OCI-LY1 (cell line): ENCODE data around the gene GRK6.

Experiments
- EZH2 ChIP-seq: fragments of 200-600 bp; sonication (generic), shearing (Covaris generic); IDR thresholded peaks from 2 replicates; pipeline ENCODE4 v1.8.0; 2017; ENCODE audit warnings: borderline replicate concordance, mixed run types, mild to moderate bottlenecking, antibody characterized with exemption, low read length, moderate library complexity, mixed read lengths
- TF ChIP-seq, protein P1 (sequence below): fragments of 200-600 bp; sonication (generic), shearing (Covaris generic); IDR thresholded peaks from 2 replicates; pipeline ENCODE4 v1.5.1; 2017; ENCODE audit warnings: mild to moderate bottlenecking, antibody characterized with exemption, low read length, moderate library complexity, mixed read lengths

DNA sequence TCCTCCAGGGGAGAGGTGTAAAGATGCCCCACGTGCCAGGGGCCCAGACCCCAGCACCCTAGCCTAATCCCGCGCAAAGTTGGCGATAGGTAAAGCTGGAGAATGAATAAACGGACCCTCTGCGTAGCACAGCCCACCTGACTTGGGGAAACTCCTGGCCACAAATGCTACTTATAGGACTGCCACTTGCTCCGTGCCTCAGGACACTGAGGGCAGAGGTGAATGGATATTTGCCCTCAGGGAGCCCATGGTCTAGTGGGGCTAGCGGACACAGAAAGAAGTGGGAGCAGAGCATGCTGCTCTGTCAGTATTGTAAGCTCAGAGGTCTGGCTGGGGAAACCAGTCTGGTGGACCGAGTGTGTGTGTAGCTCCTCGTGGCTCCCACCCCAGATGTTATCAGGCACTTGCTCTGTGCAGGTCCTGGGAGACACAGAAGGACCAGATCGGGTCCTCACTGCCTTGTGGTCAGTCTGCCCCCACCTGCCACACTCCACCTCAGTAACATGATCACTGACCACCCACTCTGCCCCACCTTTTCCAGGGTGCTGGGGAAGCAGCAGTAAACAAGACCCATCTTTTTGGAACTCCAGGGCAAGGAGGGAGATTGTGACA is 841 bp downstream of the GRK6 start:
- TF ChIP-seq, protein P1, sequence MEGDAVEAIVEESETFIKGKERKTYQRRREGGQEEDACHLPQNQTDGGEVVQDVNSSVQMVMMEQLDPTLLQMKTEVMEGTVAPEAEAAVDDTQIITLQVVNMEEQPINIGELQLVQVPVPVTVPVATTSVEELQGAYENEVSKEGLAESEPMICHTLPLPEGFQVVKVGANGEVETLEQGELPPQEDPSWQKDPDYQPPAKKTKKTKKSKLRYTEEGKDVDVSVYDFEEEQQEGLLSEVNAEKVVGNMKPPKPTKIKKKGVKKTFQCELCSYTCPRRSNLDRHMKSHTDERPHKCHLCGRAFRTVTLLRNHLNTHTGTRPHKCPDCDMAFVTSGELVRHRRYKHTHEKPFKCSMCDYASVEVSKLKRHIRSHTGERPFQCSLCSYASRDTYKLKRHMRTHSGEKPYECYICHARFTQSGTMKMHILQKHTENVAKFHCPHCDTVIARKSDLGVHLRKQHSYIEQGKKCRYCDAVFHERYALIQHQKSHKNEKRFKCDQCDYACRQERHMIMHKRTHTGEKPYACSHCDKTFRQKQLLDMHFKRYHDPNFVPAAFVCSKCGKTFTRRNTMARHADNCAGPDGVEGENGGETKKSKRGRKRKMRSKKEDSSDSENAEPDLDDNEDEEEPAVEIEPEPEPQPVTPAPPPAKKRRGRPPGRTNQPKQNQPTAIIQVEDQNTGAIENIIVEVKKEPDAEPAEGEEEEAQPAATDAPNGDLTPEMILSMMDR, result no peak
- no peak for TF ChIP-seq EZH2
